IPS-18a (cell line): ENCODE data around the gene TANC2.

Experiments
- H3K27ac ChIP-seq: one replicate; pipeline ENCODE4 v1.5.1; 2013; ENCODE audit warnings: low read length
- H3K27me3 ChIP-seq: one replicate; pipeline ENCODE4 v1.6.1; 2013; ENCODE audit warnings: mild to moderate bottlenecking, low read length; ENCODE audit not compliant: control insufficient read depth, insufficient read depth
- H3K36me3 ChIP-seq: one replicate; pipeline ENCODE4 v1.6.1; 2013; ENCODE audit warnings: low read depth, low read length; ENCODE audit not compliant: control insufficient read depth
- H3K4me1 ChIP-seq: one replicate; pipeline ENCODE4 v1.6.1; 2013; ENCODE audit warnings: low read depth, low read length; ENCODE audit not compliant: control insufficient read depth
- H3K4me3 ChIP-seq: one replicate; pipeline ENCODE4 v1.5.1; 2013; ENCODE audit warnings: low read length
- H3K9ac ChIP-seq: one replicate; pipeline ENCODE4 v1.6.1; 2013; ENCODE audit warnings: mild to moderate bottlenecking, low read length, moderate library complexity
- H3K9me3 ChIP-seq: one replicate; pipeline ENCODE4 v1.6.1; 2013; ENCODE audit warnings: low read depth, low read length; ENCODE audit not compliant: control insufficient read depth

The TANC2 gene

DNA sequence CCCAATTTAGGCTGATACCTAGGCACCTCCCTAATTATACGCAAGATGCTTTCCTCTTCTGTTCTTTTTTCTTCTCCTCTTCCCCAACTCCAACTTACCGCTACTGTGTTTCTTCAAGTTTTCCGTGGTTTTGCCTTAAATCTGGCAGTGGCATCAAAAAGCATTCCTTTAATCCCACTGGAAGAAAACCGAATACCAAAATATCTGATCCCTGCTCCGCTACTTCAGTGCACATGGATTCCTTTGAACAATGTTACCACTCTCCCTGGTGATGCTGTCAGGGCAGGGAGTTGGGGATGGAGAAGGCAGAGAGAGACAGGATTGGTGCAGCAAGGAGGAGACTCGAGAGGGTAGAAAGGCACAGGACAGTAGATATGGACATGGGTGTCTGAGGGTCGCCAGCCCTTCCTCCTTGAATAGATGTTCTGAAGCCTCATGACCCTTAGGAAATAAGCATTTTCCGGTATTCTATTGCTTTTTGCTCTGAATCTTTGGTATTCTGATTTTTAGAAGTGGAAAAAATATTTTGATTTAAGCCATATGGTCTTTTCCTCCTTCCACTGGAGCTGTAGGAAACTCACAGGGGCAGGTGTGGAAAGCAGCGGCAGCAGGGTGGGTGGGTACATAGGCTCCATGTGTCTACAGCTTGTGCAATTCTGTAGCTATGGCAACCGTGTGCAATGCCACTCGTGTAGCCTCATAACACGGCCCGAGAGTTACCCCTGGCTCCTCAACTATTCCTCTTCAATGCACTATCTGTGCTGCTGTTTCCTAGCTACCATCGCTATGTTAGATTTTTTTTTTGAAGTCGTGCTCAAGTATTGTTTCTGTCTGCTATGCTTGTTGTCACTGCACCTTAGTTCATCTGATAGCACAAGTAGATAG, 32.3 kb upstream of the TANC2 start:
- Histone ChIP-seq H3K4me3 (no peak overlapping the region), H3K9me3 (no peaks in the 10 kb centered on the region), H3K27ac (no peak overlapping the region), H3K9ac (no peak overlapping the region), H3K4me1 (no peaks in the 10 kb centered on the region), H3K27me3 (no peaks in the 10 kb centered on the region), H3K36me3 (no peaks in the 10 kb centered on the region)

DNA sequence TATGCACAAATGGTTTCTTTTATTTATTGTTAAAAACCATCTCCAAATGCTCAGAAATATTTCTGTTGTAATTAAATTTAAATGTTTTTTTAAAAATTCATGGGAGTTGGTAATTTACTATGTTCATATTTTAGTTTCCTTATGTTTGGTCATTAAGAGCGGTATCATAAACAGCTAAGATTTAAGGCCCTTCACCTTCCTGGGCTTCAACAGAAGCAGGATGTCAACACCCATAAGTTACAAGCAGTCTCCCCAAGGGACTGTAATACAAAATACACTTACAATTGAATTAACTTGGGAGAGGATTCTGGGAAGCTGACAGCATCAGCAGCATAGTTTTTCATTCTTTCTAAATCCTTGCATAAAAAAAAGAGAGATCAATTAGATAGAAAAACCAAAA, 30.9 kb upstream of the TANC2 start:
- Histone ChIP-seq H3K9ac (no peak overlapping the region), H3K27me3 (no peaks in the 10 kb centered on the region), H3K4me3 (no peak overlapping the region), H3K27ac (no peak overlapping the region), H3K36me3 (no peaks in the 10 kb centered on the region), H3K9me3 (no peaks in the 10 kb centered on the region), H3K4me1 (no peaks in the 10 kb centered on the region)

DNA sequence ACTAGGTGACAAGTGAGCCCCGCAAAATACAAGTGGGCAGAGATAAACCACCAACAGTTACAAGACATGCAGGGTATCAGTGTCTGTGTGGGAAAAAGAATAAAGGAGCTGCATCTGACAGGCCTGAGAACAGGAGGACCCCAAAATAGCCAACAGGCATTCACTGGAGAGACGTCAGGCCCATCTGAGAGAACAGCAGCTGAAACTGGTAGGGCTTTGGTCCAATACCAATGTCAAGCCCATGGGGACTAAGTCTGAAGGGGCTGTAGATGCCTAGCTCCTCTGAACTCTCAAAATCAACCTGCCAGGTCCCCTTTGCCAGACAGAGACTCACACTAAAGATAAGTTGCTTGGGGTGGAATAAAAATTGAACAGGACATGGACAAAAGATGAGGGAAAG, 30.5 kb upstream of the TANC2 start:
- H3K9me3 ChIP-seq, result no peaks in the 10 kb centered on the region
- H3K27me3 ChIP-seq, result no peaks in the 10 kb centered on the region
- no peak overlapping the region for H3K9ac ChIP-seq
- H3K4me1 ChIP-seq, result no peaks in the 10 kb centered on the region
- H3K36me3 ChIP-seq, result no peaks in the 10 kb centered on the region
- H3K27ac ChIP-seq, result no peak overlapping the region
- H3K4me3 ChIP-seq, result no peak overlapping the region

DNA sequence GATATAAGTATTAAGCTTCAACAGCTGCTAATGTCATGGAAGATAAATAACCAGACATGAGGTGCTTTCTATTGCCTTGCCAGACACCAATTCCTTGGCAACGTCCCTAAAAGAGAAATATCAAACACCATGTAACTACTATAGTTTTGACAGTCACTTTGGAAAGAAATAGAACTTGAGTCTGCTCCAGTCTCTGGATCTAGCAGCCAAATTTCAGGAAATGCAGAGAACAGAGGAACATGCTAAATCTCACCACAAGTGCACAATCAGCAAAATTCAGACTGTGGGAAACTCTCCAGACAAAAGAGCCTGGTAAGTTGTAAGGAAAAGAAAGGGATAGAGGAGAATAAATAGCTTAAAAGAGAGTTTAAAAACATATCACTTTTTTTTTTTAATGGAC, 28.4 kb upstream of the TANC2 start:
- H3K27me3 ChIP-seq, result no peaks in the 10 kb centered on the region
- no peak overlapping the region for H3K27ac ChIP-seq
- H3K4me1 ChIP-seq, result no peaks in the 10 kb centered on the region
- H3K9ac ChIP-seq, result no peak overlapping the region
- H3K36me3 ChIP-seq, result no peaks in the 10 kb centered on the region
- no peaks in the 10 kb centered on the region for H3K9me3 ChIP-seq
- H3K4me3 ChIP-seq, result no peak overlapping the region

DNA sequence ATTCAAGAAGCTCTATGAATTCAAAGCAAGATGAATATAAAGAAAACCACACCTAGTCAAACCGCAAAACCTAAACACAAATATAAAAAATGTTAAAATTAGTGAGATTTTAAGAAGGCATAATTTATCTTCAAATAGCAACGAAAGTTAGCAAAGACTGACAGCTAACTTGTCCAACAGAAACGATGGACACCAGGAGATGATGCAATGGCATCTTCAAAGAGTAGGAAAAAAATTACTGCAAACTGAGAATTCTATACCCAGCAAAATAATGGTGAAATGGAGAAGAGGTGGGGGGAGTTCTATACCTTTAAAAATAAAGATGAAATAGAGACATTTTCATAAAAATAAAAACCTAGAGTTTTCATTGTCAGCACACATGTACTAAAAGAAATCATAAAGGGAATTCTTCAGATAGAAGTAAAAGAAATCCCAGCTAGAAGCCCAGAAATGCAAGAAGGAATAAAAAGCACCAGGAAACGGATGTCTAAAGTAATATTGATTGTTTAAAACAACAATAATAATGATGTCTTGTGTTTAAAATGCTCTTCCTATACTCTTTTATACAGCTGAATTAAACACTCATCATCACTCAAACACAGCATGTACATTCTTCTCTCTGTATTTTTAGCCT, 24.6 kb upstream of the TANC2 start:
- H3K4me3 ChIP-seq, result no peak overlapping the region
- H3K36me3 ChIP-seq, result no peaks in the 10 kb centered on the region
- no peaks in the 10 kb centered on the region for H3K27me3 ChIP-seq
- H3K27ac ChIP-seq, result no peak overlapping the region
- no peaks in the 10 kb centered on the region for H3K4me1 ChIP-seq
- H3K9ac ChIP-seq, result no peak overlapping the region
- no peaks in the 10 kb centered on the region for H3K9me3 ChIP-seq

DNA sequence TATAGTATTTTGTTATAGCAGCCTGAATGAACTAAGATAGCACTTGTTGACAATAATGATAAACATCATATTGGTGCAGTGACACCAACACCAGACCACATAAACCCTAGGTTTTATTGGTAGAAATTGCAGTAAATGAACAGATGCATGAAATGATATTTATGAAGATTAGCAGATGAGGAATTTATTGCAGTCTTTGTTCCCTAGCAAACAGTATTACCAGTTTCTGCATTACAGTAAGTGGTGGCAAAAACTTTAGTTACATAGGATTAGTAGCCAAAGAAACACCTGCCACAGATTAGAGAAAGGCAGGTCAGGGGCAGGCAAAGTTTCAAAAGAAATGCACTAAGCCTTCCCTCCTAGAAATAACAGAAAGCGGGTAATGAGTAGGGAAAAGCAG, 17.7 kb upstream of the TANC2 start:
- no peaks in the 10 kb centered on the region for H3K36me3 ChIP-seq
- no peaks in the 10 kb centered on the region for H3K27me3 ChIP-seq
- no peak overlapping the region for H3K27ac ChIP-seq
- H3K4me3 ChIP-seq, result no peak overlapping the region
- no peaks in the 10 kb centered on the region for H3K4me1 ChIP-seq
- no peaks in the 10 kb centered on the region for H3K9me3 ChIP-seq
- H3K9ac ChIP-seq, result no peak overlapping the region

DNA sequence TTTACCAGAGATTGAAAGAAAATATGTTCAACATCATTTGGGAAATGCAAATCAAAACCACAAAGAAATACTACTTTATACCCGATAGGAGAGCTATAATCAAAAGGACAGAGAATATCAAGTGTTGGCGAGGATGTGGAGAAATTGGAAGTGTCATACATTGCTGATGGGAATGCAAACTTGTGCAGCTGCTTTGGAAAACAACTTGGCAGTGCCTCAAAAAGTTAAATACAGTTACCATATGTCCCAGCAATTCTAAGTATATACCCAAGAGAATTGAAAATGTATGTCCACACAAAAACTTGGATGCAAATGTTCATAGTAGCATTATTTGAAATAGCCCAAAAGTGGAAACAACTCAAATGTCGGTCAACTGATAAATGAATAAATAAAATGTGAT, 17.0 kb upstream of the TANC2 start:
- Histone ChIP-seq H3K4me1 (no peaks in the 10 kb centered on the region), H3K9ac (no peak overlapping the region), H3K27me3 (no peaks in the 10 kb centered on the region), H3K4me3 (no peak overlapping the region), H3K27ac (no peak overlapping the region), H3K36me3 (no peaks in the 10 kb centered on the region), H3K9me3 (no peaks in the 10 kb centered on the region)

DNA sequence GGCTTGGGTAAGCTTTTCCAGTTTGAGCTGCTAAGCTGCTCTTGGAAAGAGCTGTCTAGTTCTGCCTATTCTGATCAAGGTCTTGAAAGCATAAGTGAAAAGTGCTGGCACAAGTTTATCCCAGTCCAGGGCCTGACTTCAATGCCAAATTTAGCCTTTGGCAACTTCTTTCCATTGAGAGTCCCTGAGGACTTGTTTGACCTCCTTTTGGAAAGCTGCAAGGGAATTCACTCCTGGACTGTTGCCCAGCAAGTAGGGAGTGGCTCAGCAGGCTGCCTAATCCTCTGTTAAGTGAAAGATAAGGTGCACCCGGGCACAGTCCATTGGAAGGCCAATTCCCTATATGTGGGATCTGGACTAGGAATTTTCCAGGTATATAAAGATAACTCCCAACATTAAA, 16.0 kb upstream of the TANC2 start:
- no peaks in the 10 kb centered on the region for H3K4me1 ChIP-seq
- H3K9ac ChIP-seq, result no peak overlapping the region
- no peak overlapping the region for H3K4me3 ChIP-seq
- H3K27me3 ChIP-seq, result no peaks in the 10 kb centered on the region
- H3K27ac ChIP-seq, result no peak overlapping the region
- H3K36me3 ChIP-seq, result no peaks in the 10 kb centered on the region
- H3K9me3 ChIP-seq, result no peaks in the 10 kb centered on the region

DNA sequence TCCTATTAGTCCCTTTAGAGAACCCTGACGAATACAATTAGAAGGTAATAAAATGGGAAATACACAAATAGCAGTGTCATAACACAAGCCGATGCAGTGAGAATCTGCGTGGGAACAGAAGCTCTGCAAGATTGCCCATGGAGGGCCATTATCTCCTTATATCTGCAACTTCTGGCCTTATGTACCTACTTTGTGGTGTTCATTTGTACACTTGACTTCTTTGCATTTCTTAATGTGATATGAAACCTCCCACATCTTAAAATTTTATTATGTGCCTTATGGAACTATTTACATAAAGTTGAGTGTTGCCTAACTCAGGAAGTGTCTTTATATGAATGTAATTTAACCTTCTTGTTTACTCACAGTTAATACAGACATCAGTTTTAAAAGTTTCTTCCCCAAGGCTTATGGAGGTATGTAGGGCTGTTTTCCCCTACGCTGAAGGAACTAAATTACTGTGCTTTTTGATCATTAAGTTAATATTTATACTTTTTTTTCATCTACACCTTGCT, 10.1 kb upstream of the TANC2 start:
- H3K27ac ChIP-seq, result no peak overlapping the region

DNA sequence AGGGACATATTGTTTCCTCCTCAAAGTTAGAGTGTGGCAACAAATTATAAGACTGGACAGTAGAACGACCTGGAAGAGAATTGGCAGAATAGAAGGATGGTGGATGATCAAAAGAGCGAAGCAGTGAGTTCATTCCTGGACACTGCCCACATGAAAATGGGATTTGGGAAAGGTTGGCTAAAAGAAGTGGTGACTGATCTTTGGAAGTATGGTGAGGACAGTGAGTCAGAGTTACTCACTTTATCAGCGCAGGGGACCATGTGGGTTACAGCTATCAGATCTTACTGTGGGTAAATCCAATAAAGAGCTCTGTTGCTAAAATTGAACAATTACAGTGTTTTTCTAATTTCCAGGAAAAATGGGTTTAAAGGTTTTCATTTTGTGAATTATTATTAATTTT, 2.7 kb upstream of the TANC2 start:
- H3K27ac ChIP-seq, result no peak overlapping the region
- no peaks in the 10 kb centered on the region for H3K9me3 ChIP-seq
- H3K27me3 ChIP-seq, result peaks cover 35% of the 10 kb centered on the region
- H3K9ac ChIP-seq, result no peak overlapping the region
- no peak overlapping the region for H3K4me3 ChIP-seq
- H3K4me1 ChIP-seq, result peaks cover 7% of the 10 kb centered on the region
- no peaks in the 10 kb centered on the region for H3K36me3 ChIP-seq

More for the DNA sequence above, 10.1 kb upstream of the TANC2 start:
- Histone ChIP-seq H3K4me1 (no peaks in the 10 kb centered on the region), H3K27me3 (no peaks in the 10 kb centered on the region), H3K4me3 (no peak overlapping the region), H3K36me3 (no peaks in the 10 kb centered on the region), H3K9me3 (no peaks in the 10 kb centered on the region), H3K9ac (no peak overlapping the region)

DNA sequence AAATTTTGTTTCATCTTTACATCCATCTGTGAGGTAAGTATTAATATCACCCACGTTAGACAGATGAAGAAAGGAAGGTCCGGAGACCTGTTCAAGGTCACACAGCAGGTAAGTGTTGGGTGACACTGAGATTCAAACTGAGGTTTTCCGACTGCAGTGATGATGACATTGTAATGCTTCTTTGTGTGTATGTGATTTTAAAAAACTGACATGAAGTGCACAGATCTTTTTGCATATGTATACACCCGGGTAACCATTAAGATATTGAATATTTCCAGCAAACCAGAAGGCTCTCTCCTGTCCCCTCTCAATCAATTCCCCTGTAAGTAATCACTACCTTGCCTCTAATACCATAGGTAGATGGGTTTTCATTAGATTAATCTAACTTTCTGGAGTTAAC, 1.5 kb upstream of the TANC2 start:
- Histone ChIP-seq H3K27me3 (peaks cover 37% of the 10 kb centered on the region), H3K27ac (no peak overlapping the region), H3K36me3 (no peaks in the 10 kb centered on the region), H3K9ac (no peak overlapping the region), H3K4me1 (peaks cover 12% of the 10 kb centered on the region), H3K4me3 (no peak overlapping the region), H3K9me3 (no peaks in the 10 kb centered on the region)
